CD4-positive, alpha-beta memory T cell (primary cell): ENCODE data around the gene ASB3. TPM values are rescaled to one million over a fixed set of nuclear protein-coding genes. Genes with fewer than 3 reads are reported as not detected.
"Not testable (repeated sequence)": the region's sequence is repeated elsewhere in the genome, so short reads cannot be mapped to it uniquely, and the experiment has no call there.

Source experiments
- CTCF ChIA-PET: fragments of 350-600 bp; sonication (Branson Sonifier 250); formaldehyde crosslinking; loops from one replicate; lab custom pipeline; 2021; ENCODE audit warnings: inconsistent platforms; ENCODE audit not compliant: partially characterized antibody; lab: Charles Lee
- POLR2A ChIA-PET: fragments of 350-600 bp; sonication (Branson Sonifier 250); formaldehyde crosslinking; loops from one replicate; lab custom pipeline; 2021; ENCODE audit not compliant: partially characterized antibody; lab: Charles Lee
- DNase-seq, 5 donors: peaks; one replicate each; pipeline versions ENCODE4 v3.0.0 to v3.0.0-alpha.2; 2020 to 2022; ENCODE audit warnings: mixed read lengths in 1 of 5
- H3K27ac ChIP-seq: one replicate; pipeline ENCODE4 v1.7.0; 2013; ENCODE audit warnings: low read depth, low read length
- H3K27me3 ChIP-seq: 2 replicates; pipeline ENCODE4 v1.7.0; 2013; ENCODE audit warnings: mild to moderate bottlenecking, low read length, moderate library complexity; ENCODE audit not compliant: insufficient read depth
- H3K36me3 ChIP-seq: 2 replicates; pipeline ENCODE4 v1.7.0; 2013; ENCODE audit warnings: mild to moderate bottlenecking, low read length, moderate library complexity; ENCODE audit not compliant: insufficient read depth
- H3K4me1 ChIP-seq: 2 replicates; pipeline ENCODE4 v1.7.0; 2013; ENCODE audit warnings: mild to moderate bottlenecking, low read length, moderate library complexity; ENCODE audit not compliant: insufficient read depth
- H3K4me3 ChIP-seq, 2 donors: one replicate each; pipeline ENCODE4 v1.7.0; 2013; ENCODE audit warnings: low read length in 2 of 2, mild to moderate bottlenecking in 1 of 2
- H3K9me3 ChIP-seq, 2 donors: one replicate each; pipeline ENCODE4 v1.7.0; 2013; ENCODE audit warnings: low read length in 2 of 2, control low read depth in 1 of 2; ENCODE audit not compliant: control insufficient read depth in 1 of 2
- H3K27ac Mint-ChIP-seq, 7 donors: one replicate each; pipeline ENCODE4 v1.8.0; 2020 to 2021; ENCODE audit warnings: mixed read lengths in 7 of 7, mild to moderate bottlenecking in 6 of 7, inconsistent platforms in 3 of 7, moderate library complexity in 3 of 7
- H3K27me3 Mint-ChIP-seq, 2 donors: one replicate each; pipeline ENCODE4 v1.8.0; 2020 to 2021; ENCODE audit warnings: mixed read lengths in 2 of 2
- H3K36me3 Mint-ChIP-seq, 2 donors: one replicate each; pipeline ENCODE4 v1.8.0; 2020 to 2021; ENCODE audit warnings: mixed read lengths in 2 of 2, inconsistent platforms in 1 of 2, mild to moderate bottlenecking in 1 of 2
- H3K4me1 Mint-ChIP-seq, 4 donors: one replicate each; pipeline ENCODE4 v1.8.0; 2020 to 2021; ENCODE audit warnings: mixed read lengths in 4 of 4, mild to moderate bottlenecking in 1 of 4
- H3K4me3 Mint-ChIP-seq, 8 donors: one replicate each; pipeline ENCODE4 v1.8.0; 2020 to 2021; ENCODE audit warnings: mixed read lengths in 8 of 8, mild to moderate bottlenecking in 7 of 8, moderate library complexity in 6 of 8, inconsistent platforms in 3 of 8
- H3K9me3 Mint-ChIP-seq, 8 donors: one replicate each; pipeline ENCODE4 v1.8.0; 2020 to 2021; ENCODE audit warnings: mixed read lengths in 8 of 8, mild to moderate bottlenecking in 5 of 8, inconsistent platforms in 3 of 8, moderate library complexity in 1 of 8
- intact Hi-C: fragments of 100-400 bp; cut with micrococcal nuclease; formaldehyde crosslinking; loops from one replicate; pipeline ENCODE4 v1.15.1; 2023
- polyA plus RNA-seq, 2 donors: library from polyadenylated mRNA; unstranded; fragments of 300-500 nt; fragmentation: Illumina TruSeq; gene quantifications; one replicate each; pipeline ENCODE4 v1.2.3, GENCODE V29; 2021
- total RNA-seq, 2 experiments: library from RNA; stranded (reverse); gene quantifications; one replicate each; pipeline ENCODE4 v1.2.3, GENCODE V29; 2021

Gene ASB3
- total and polyA plus RNA-seq, 4 experiments from 2014 or later, result 18.1 to 43.5 (median 34.6) TPM

- H3K27ac ChIP-seq, POLR2A ChIA-PET, H3K27me3 ChIP-seq, H3K27me3 Mint-ChIP-seq, H3K4me1 Mint-ChIP-seq, H3K4me1 ChIP-seq, H3K9me3 ChIP-seq, H3K4me3 ChIP-seq, H3K27ac Mint-ChIP-seq, DNase-seq, intact Hi-C loops, H3K9me3 Mint-ChIP-seq, H3K4me3 Mint-ChIP-seq: not testable (repeated sequence)
- H3K36me3 ChIP-seq, result peaks cover 11% of the 10 kb centered on the region
- CTCF ChIA-PET, result interaction anchor here (2.1 kb wide), 1 partner anchor 12 kb away, joined by 4 read pairs; no protein-coding TSS in a partner anchor
- peaks cover 40 to 46% of the 10 kb centered on the region in 2 donors for H3K36me3 Mint-ChIP-seq
These were observed 29.5 kb downstream of the ASB3 start for GRCh38 chr2:53757206-53757605.

- H3K27ac ChIP-seq, result no peak overlapping the region
- no peaks in the 10 kb centered on the region for H3K27me3 ChIP-seq
- H3K36me3 Mint-ChIP-seq, result peaks cover 35 to 40% of the 10 kb centered on the region in 2 donors
- no peak overlapping the region for H3K4me3 ChIP-seq
- peaks cover 0 to under 1% (median 0%) of the 10 kb centered on the region in 4 donors for H3K4me1 Mint-ChIP-seq
- H3K27ac Mint-ChIP-seq, result peak overlapping the region in 2 of 7 donors; percentile 37 to 67
- no peak overlapping the region for H3K4me3 Mint-ChIP-seq
- CTCF ChIA-PET, result interaction anchor here (2.1 kb wide), 1 partner anchor 11 kb away, joined by 4 read pairs; no protein-coding TSS in a partner anchor
- intact Hi-C loops, result no loop called here
- H3K4me1 ChIP-seq, result no peaks in the 10 kb centered on the region
- H3K27me3 Mint-ChIP-seq, result no peaks in the 10 kb centered on the region
- DNase-seq, result no peak
- H3K9me3 Mint-ChIP-seq, result no peaks in the 10 kb centered on the region
- POLR2A ChIA-PET, result no interaction called here
- peaks cover 6% of the 10 kb centered on the region for H3K36me3 ChIP-seq
- H3K9me3 ChIP-seq, result no peaks in the 10 kb centered on the region
These were observed 30.1 kb downstream of the ASB3 start for GRCh38 chr2:53756644-53757043.

GRCh38 chr2:53755121-53755520, 31.6 kb downstream of the ASB3 start:
- Mint-ChIP-seq H3K27ac (no peak overlapping the region), H3K4me1 (no peaks in the 10 kb centered on the region), H3K36me3 (peaks cover 28 to 30% of the 10 kb centered on the region in 2 donors), H3K27me3 (no peaks in the 10 kb centered on the region), H3K4me3 (no peak overlapping the region), H3K9me3 (no peaks in the 10 kb centered on the region)
- no peak overlapping the region for H3K27ac ChIP-seq
- no peaks in the 10 kb centered on the region for H3K9me3 ChIP-seq
- H3K4me3 ChIP-seq, result no peak overlapping the region
- H3K36me3 ChIP-seq, result peaks cover 5% of the 10 kb centered on the region
- CTCF ChIA-PET, result no interaction called here
- no peak for DNase-seq
- H3K4me1 ChIP-seq, result no peaks in the 10 kb centered on the region
- POLR2A ChIA-PET, result no interaction called here
- intact Hi-C loops, result no loop called here
- no peaks in the 10 kb centered on the region for H3K27me3 ChIP-seq

GRCh38 chr2:53753041-53753440, 33.7 kb downstream of the ASB3 start:
- ChIA-PET POLR2A (no interaction called here), CTCF (no interaction called here)
- Histone ChIP-seq H3K9me3 (no peaks in the 10 kb centered on the region), H3K27me3 (no peaks in the 10 kb centered on the region), H3K4me3 (no peak overlapping the region), H3K27ac (no peak overlapping the region), H3K4me1 (no peaks in the 10 kb centered on the region), H3K36me3 (peaks cover 5% of the 10 kb centered on the region)
- no peak for DNase-seq
- no peak overlapping the region for H3K4me3 Mint-ChIP-seq
- peaks cover 35% of the 10 kb centered on the region in 2 donors for H3K36me3 Mint-ChIP-seq
- H3K4me1 Mint-ChIP-seq, result no peaks in the 10 kb centered on the region
- H3K27ac Mint-ChIP-seq, result peak overlapping the region in 1 of 7 donors; percentile 71
- H3K9me3 Mint-ChIP-seq, result no peaks in the 10 kb centered on the region
- intact Hi-C loops, result no loop called here
- no peaks in the 10 kb centered on the region for H3K27me3 Mint-ChIP-seq

- no peaks in the 10 kb centered on the region for H3K4me1 Mint-ChIP-seq
- intact Hi-C loops, result no loop called here
- Histone ChIP-seq H3K36me3 (peaks cover 5% of the 10 kb centered on the region), H3K27ac (no peak overlapping the region), H3K9me3 (no peaks in the 10 kb centered on the region), H3K27me3 (no peaks in the 10 kb centered on the region), H3K4me3 (no peak overlapping the region), H3K4me1 (no peaks in the 10 kb centered on the region)
- POLR2A ChIA-PET, result no interaction called here
- no peak overlapping the region for H3K27ac Mint-ChIP-seq
- CTCF ChIA-PET, result no interaction called here
- H3K4me3 Mint-ChIP-seq, result no peak overlapping the region
- H3K27me3 Mint-ChIP-seq, result no peaks in the 10 kb centered on the region
- H3K36me3 Mint-ChIP-seq, result peaks cover 34 to 40% of the 10 kb centered on the region in 2 donors
- DNase-seq, result no peak
- H3K9me3 Mint-ChIP-seq, result no peaks in the 10 kb centered on the region
These were observed 34.4 kb downstream of the ASB3 start for GRCh38 chr2:53752385-53752784.

GRCh38 chr2:53751728-53752127, 35.0 kb downstream of the ASB3 start:
- CTCF ChIA-PET, result no interaction called here
- H3K27ac Mint-ChIP-seq, result no peak overlapping the region
- intact Hi-C loops, result no loop called here
- Histone ChIP-seq H3K4me3 (no peak overlapping the region), H3K4me1 (no peaks in the 10 kb centered on the region), H3K9me3 (no peaks in the 10 kb centered on the region), H3K27me3 (no peaks in the 10 kb centered on the region), H3K36me3 (peaks cover 5% of the 10 kb centered on the region), H3K27ac (no peak overlapping the region)
- peaks cover 28 to 38% of the 10 kb centered on the region in 2 donors for H3K36me3 Mint-ChIP-seq
- H3K4me3 Mint-ChIP-seq, result no peak overlapping the region
- no peaks in the 10 kb centered on the region for H3K27me3 Mint-ChIP-seq
- POLR2A ChIA-PET, result no interaction called here
- no peaks in the 10 kb centered on the region for H3K9me3 Mint-ChIP-seq
- DNase-seq, result no peak
- H3K4me1 Mint-ChIP-seq, result no peaks in the 10 kb centered on the region

GRCh38 chr2:53750041-53750768, 36.5 kb downstream of the ASB3 start:
- peaks cover 33 to 35% of the 10 kb centered on the region in 2 donors for H3K36me3 Mint-ChIP-seq

More at GRCh38 chr2:53750041-53750768, 36.5 kb downstream of the ASB3 start:
- Histone ChIP-seq H3K9me3 (no peaks in the 10 kb centered on the region), H3K27ac (no peak overlapping the region), H3K4me1 (no peaks in the 10 kb centered on the region), H3K27me3 (no peaks in the 10 kb centered on the region), H3K4me3 (no peak overlapping the region), H3K36me3 (peaks cover 5% of the 10 kb centered on the region)
- CTCF ChIA-PET, result interaction anchor here (1.1 kb wide), 1 partner anchor 17 kb away, joined by 3 read pairs; the partner anchor contains the start of gene CHAC2
- POLR2A ChIA-PET, result no interaction called here
- Mint-ChIP-seq H3K4me3 (no peak overlapping the region), H3K27ac (no peak overlapping the region), H3K27me3 (no peaks in the 10 kb centered on the region), H3K9me3 (no peaks in the 10 kb centered on the region), H3K4me1 (no peaks in the 10 kb centered on the region)
- intact Hi-C loops, result no loop called here
- DNase-seq, result no peak
